ENCODE results near the gene TMEM37. TPM values are rescaled to one million over a fixed set of nuclear protein-coding genes. Genes with fewer than 3 reads are reported as not detected.

The TMEM37 gene
- total and polyA plus RNA-seq, 2 of the 8 experiments (the other 6 are each of a cell fraction or from before 2014, with no cell fraction given), result 11.0 to 16.2 TPM

DNA sequence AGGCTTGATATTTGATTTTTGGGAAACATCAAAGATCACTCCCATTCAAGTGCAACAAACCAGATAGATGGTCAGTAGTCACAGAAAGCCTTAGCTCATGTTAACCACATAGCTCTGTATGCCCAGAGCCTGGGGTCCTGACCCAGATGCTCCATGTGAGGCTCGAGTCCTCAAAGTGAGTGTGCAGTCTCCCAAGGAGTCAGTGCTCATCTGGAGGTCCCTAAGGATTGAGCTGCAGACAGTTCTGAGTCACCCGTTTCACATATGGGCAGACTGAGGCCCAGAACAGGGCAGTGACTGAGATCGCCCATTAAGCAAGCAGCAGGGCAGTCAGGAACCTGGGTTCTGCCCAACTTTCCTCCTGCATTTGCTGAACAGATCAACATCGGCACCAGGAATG lies 9.2 kb downstream of the TMEM37 start:
- H3K27me3 ChIP-seq (replicated peaks in 1 of 4; ENCODE audit: control insufficient read depth in 3 of 4, extremely low read depth in 1 of 4, insufficient read depth in 3 of 4, low read length in 3 of 4), result no peaks in the 10 kb centered on the region
- H3K4me2 ChIP-seq (ENCODE audit: insufficient read depth in 1 of 2, low read depth in 2 of 2, low read length in 2 of 2), result no peak overlapping the region
- H3K23ac ChIP-seq (ENCODE audit: insufficient read length), result no peak overlapping the region
- no peak overlapping the region for H2AK5ac ChIP-seq (ENCODE audit: low read depth, low read length)
- H3K9me3 ChIP-seq (ENCODE audit: insufficient read depth in 2 of 2, low read depth in 1 of 2, low read length in 1 of 2), result no peaks in the 10 kb centered on the region
- no peak overlapping the region for H2BK20ac ChIP-seq (ENCODE audit: low read length)
- H2AFZ ChIP-seq (ENCODE audit: low read length), result no peak overlapping the region
- no peak overlapping the region for H3K9ac ChIP-seq (replicated peaks in 1 of 4; ENCODE audit: extremely low read depth in 1 of 4, low read depth in 3 of 4, low read length in 3 of 4)
- H3K79me1 ChIP-seq (ENCODE audit: low read depth, low read length), result no peaks in the 10 kb centered on the region
- H2BK120ac ChIP-seq (replicated peaks; ENCODE audit: low read depth, low read length), result no peak overlapping the region
- no peak overlapping the region for H2BK5ac ChIP-seq (ENCODE audit: low read depth, low read length)
- no peaks in the 10 kb centered on the region; a peak in 1 of 4 replicates for H3K79me2 ChIP-seq (ENCODE audit: control insufficient read depth in 1 of 2, insufficient read depth in 2 of 2, low read length in 2 of 2)
- H3K18ac ChIP-seq (ENCODE audit: extremely low read depth, low read length), result no peak overlapping the region
- no peak overlapping the region for H3K4me3 ChIP-seq (ENCODE audit: extremely low read depth in 1 of 4, insufficient read depth in 2 of 4, low read depth in 3 of 4, low read length in 4 of 4)
- FAIRE-seq, result no peak
- TF ChIP-seq, protein P1, sequence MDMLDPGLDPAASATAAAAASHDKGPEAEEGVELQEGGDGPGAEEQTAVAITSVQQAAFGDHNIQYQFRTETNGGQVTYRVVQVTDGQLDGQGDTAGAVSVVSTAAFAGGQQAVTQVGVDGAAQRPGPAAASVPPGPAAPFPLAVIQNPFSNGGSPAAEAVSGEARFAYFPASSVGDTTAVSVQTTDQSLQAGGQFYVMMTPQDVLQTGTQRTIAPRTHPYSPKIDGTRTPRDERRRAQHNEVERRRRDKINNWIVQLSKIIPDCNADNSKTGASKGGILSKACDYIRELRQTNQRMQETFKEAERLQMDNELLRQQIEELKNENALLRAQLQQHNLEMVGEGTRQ (IDR thresholded peaks at IDR 0.05; ENCODE audit: low read length), result no peak
- TF ChIP-seq CEBPB (IDR thresholded peaks at IDR 0.05; ENCODE audit: low read depth, low read length) (no peak), CHD1 (IDR thresholded peaks at IDR 0.05; ENCODE audit: low read depth, low read length) (no peak), SRF (IDR thresholded peaks at IDR 0.05; ENCODE audit: low read depth, low read length) (no peak), ASH2L (IDR thresholded peaks at IDR 0.05; ENCODE audit: low read length) (no peak), POLR2A (IDR thresholded peaks at IDR 0.05; ENCODE audit: control extremely low read depth in 1 of 2, low read depth in 2 of 2, low read length in 2 of 2) (no peak), BRCA1 (IDR thresholded peaks at IDR 0.05; ENCODE audit: low read depth, low read length) (no peak), CBX8 (IDR thresholded peaks at IDR 0.05; ENCODE audit: borderline replicate concordance, low read depth, low read length) (no peak), KDM1A (IDR thresholded peaks at IDR 0.05; ENCODE audit: borderline replicate concordance, low read length) (no peak), EGR1 (IDR thresholded peaks at IDR 0.05; ENCODE audit: borderline replicate concordance, low read depth, low read length) (no peak), RFX5 (IDR thresholded peaks at IDR 0.05; ENCODE audit: borderline replicate concordance, low read depth, low read length) (no peak), RNF2 (IDR thresholded peaks at IDR 0.05; ENCODE audit: borderline replicate concordance, low read depth, low read length, missing control alignments, poor library complexity, severe bottlenecking) (no peak), CHD2 (IDR thresholded peaks at IDR 0.05; ENCODE audit: low read length) (no peak)
- H3K14ac ChIP-seq (ENCODE audit: insufficient read length), result no peak overlapping the region
- no peak for DNase-seq (ENCODE audit: low read depth in 1 of 2, low spot score in 2 of 2)
- H3K27ac ChIP-seq (ENCODE audit: low read depth, low read length), result no peak overlapping the region
- no peak overlapping the region for H4K5ac ChIP-seq (ENCODE audit: insufficient read length, low read depth, low read length)
- H2BK12ac ChIP-seq (ENCODE audit: low read depth, low read length), result no peak overlapping the region
- CTCF ChIA-PET (ENCODE audit: partially characterized antibody), result interaction anchor here (0.7 to 4.5 kb wide), 10 partner anchors 11 to 1229 kb away, joined by 3 to 22 read pairs (median 3); no protein-coding TSS in a partner anchor
- H2BK15ac ChIP-seq (ENCODE audit: low read length), result no peak overlapping the region
- peaks cover 0 to 4% (median under 1%) of the 10 kb centered on the region in 4 experiments; a peak in 2 of 7 replicates for H3K4me1 ChIP-seq (replicated peaks in 1 of 4; ENCODE audit: control insufficient read depth in 3 of 4, insufficient read depth in 4 of 4, low read length in 3 of 4)
- H4K20me1 ChIP-seq (replicated peaks in 1 of 2; ENCODE audit: control insufficient read depth in 1 of 2, insufficient read depth in 2 of 2, low read length in 2 of 2), result peaks cover 3% of the 10 kb centered on the region in 2 experiments
- H3K23me2 ChIP-seq (ENCODE audit: low read depth, low read length), result no peaks in the 10 kb centered on the region
- no peak overlapping the region for H4K8ac ChIP-seq (ENCODE audit: extremely low read depth, insufficient read depth, low read length)
- POLR2A ChIA-PET (ENCODE audit: partially characterized antibody), result interaction anchor here (1.1 to 3.1 kb wide), 3 partner anchors 9 to 19 kb away, joined by 3 to 22 read pairs (median 8); partner anchors contain the start of gene TMEM37
- no peak overlapping the region for H3K4ac ChIP-seq (replicated peaks; ENCODE audit: insufficient read length, low read depth, low read length)
- H3K56ac ChIP-seq (replicated peaks; ENCODE audit: insufficient read length, low read depth, low read length), result no peak overlapping the region
- WGBS, 2 experiments (ENCODE audit: extremely low coverage in 1 of 2, insufficient coverage in 1 of 2, insufficient read length in 1 of 2, insufficient replicate concordance in 2 of 2, low coverage in 1 of 2, low lambda C conversion rate in 2 of 2, missing lambda C conversion rate in 1 of 2), result 92% methylated on average over 4 of the region's 4 CpGs; no CpG with 5 or more reads in 1 of the 2 experiments
- H4K91ac ChIP-seq (replicated peaks; ENCODE audit: insufficient read length, low read length), result no peak overlapping the region
- H3K36me3 ChIP-seq (ENCODE audit: control insufficient read depth in 2 of 4, insufficient read depth in 4 of 4, low read length in 3 of 4), result no peaks in the 10 kb centered on the region
